Mesenchymal stem cell (in vitro differentiated cells and primary cell): ENCODE data around the gene ZNF593OS.

ENCODE experiments used
- DNase-seq: peaks from one replicate; pipeline ENCODE4 v3.0.0-alpha.2; 2013
- H2AFZ ChIP-seq: one replicate; pipeline ENCODE4 v1.6.1; 2013; ENCODE audit warnings: low read depth, mild to moderate bottlenecking, control low read depth, inconsistent platforms, low read length, moderate library complexity
- H2AK5ac ChIP-seq: 2 replicates; pipeline ENCODE4 v1.6.1; 2013; ENCODE audit warnings: low read length, moderate library complexity, mild to moderate bottlenecking, inconsistent platforms; ENCODE audit not compliant: severe bottlenecking
- H2BK120ac ChIP-seq: one replicate; pipeline ENCODE4 v1.6.1; 2013; ENCODE audit warnings: low read depth, mild to moderate bottlenecking, inconsistent platforms, low read length, moderate library complexity
- H2BK12ac ChIP-seq, 2 experiments: one replicate each; pipeline ENCODE4 v1.6.1; 2013; ENCODE audit warnings: inconsistent platforms in 2 of 2, low read length in 2 of 2, mild to moderate bottlenecking in 2 of 2, moderate library complexity in 2 of 2, control low read depth in 1 of 2
- H2BK15ac ChIP-seq: one replicate; pipeline ENCODE4 v1.6.1; 2013; ENCODE audit warnings: mild to moderate bottlenecking, low read depth, inconsistent platforms; ENCODE audit not compliant: poor library complexity, severe bottlenecking
- H2BK5ac ChIP-seq: 2 replicates; pipeline ENCODE4 v1.6.1; 2013; ENCODE audit warnings: low read depth, mild to moderate bottlenecking, low read length, control low read depth, inconsistent platforms; ENCODE audit not compliant: poor library complexity, severe bottlenecking
- H3K14ac ChIP-seq, 2 experiments: one replicate each; pipeline ENCODE4 v1.6.1; 2013; ENCODE audit warnings: inconsistent platforms in 2 of 2, low read length in 2 of 2, control low read depth in 1 of 2, mild to moderate bottlenecking in 1 of 2, moderate library complexity in 1 of 2
- H3K18ac ChIP-seq, 2 experiments: one replicate each; pipeline ENCODE4 v1.6.1; 2013; ENCODE audit warnings: inconsistent platforms in 2 of 2, low read length in 2 of 2, control low read depth in 1 of 2, low read depth in 1 of 2, mild to moderate bottlenecking in 1 of 2
- H3K23ac ChIP-seq, 2 experiments: one replicate each; pipeline ENCODE4 v1.6.1; 2013; ENCODE audit warnings: inconsistent platforms in 2 of 2, low read length in 2 of 2, mild to moderate bottlenecking in 2 of 2, moderate library complexity in 2 of 2, control low read depth in 1 of 2
- H3K27ac ChIP-seq: 2 replicates; pipeline ENCODE4 v1.5.1; 2013; ENCODE audit warnings: mild to moderate bottlenecking, moderate library complexity, low read length, control low read depth, inconsistent platforms; ENCODE audit not compliant: poor library complexity, severe bottlenecking
- H3K27me3 ChIP-seq, 2 experiments: 2 replicates each; pipeline versions ENCODE4 v1.6.1 to v1.7.0; 2013; ENCODE audit warnings: low read length in 2 of 2, mild to moderate bottlenecking in 2 of 2, moderate library complexity in 2 of 2, control low read depth in 1 of 2, inconsistent platforms in 1 of 2; ENCODE audit not compliant: control insufficient read depth in 1 of 2, insufficient read depth in 1 of 2
- H3K36me3 ChIP-seq, 2 experiments: 2 replicates each; pipeline versions ENCODE4 v1.6.1 to v1.7.0; 2013; ENCODE audit warnings: low read length in 2 of 2, control low read depth in 1 of 2, inconsistent platforms in 1 of 2, low read depth in 1 of 2, mild to moderate bottlenecking in 1 of 2; ENCODE audit not compliant: insufficient read depth in 2 of 2, control insufficient read depth in 1 of 2
- H3K4ac ChIP-seq, 2 experiments: one replicate each; pipeline ENCODE4 v1.6.1; 2013; ENCODE audit warnings: inconsistent platforms in 2 of 2, low read length in 2 of 2, mild to moderate bottlenecking in 2 of 2, moderate library complexity in 2 of 2, control low read depth in 1 of 2, low read depth in 1 of 2
- H3K4me1 ChIP-seq: 2 replicates; pipeline ENCODE4 v1.6.1; 2013; ENCODE audit warnings: low read depth, low read length, control low read depth; ENCODE audit not compliant: control insufficient read depth, insufficient read depth
- H3K4me2 ChIP-seq: 2 replicates; pipeline ENCODE4 v1.6.1; 2013; ENCODE audit warnings: low read length, mild to moderate bottlenecking, inconsistent platforms; ENCODE audit not compliant: poor library complexity, severe bottlenecking
- H3K4me3 ChIP-seq, 2 experiments: 2 replicates each; pipeline versions ENCODE4 v1.5.1 to v1.7.0; 2013; ENCODE audit warnings: low read length in 2 of 2, mild to moderate bottlenecking in 2 of 2, control low read depth in 1 of 2, low read depth in 1 of 2; ENCODE audit not compliant: insufficient read depth in 1 of 2
- H3K79me1 ChIP-seq: replicated peaks from 2 replicates; pipeline ENCODE4 v1.6.1; 2013; ENCODE audit warnings: mild to moderate bottlenecking, control low read depth, low read length, inconsistent platforms; ENCODE audit not compliant: poor library complexity, severe bottlenecking
- H3K9ac ChIP-seq: 2 replicates; pipeline ENCODE4 v1.7.0; 2013; ENCODE audit warnings: mild to moderate bottlenecking, low read length, moderate library complexity
- H3K9me3 ChIP-seq: 2 replicates; pipeline ENCODE4 v1.7.0; 2013; ENCODE audit warnings: mild to moderate bottlenecking, low read length; ENCODE audit not compliant: control insufficient read depth
- H4K8ac ChIP-seq: one replicate; pipeline ENCODE4 v1.6.1; 2013; ENCODE audit warnings: inconsistent platforms, mild to moderate bottlenecking, low read length, moderate library complexity
- H4K91ac ChIP-seq: one replicate; pipeline ENCODE4 v1.6.1; 2013; ENCODE audit warnings: mild to moderate bottlenecking, low read length, inconsistent platforms
- WGBS: methylation state at CpG from one replicate; pipeline ENCODE4 v1.1.7; 2013; ENCODE audit warnings: mixed read lengths; 5-methylcytosine and 5-hydroxymethylcytosine counted together

Gene ZNF593OS

GRCh38 chr1:26132128-26132833 is 39.4 kb downstream of the ZNF593OS start:
- H3K79me1 ChIP-seq, result no peaks in the 10 kb centered on the region
- no peak overlapping the region for H3K9ac ChIP-seq
- no peaks in the 10 kb centered on the region for H3K36me3 ChIP-seq
- WGBS, result 84% methylated on average over 3 of the region's 5 CpGs
- no peak overlapping the region for H2BK15ac ChIP-seq
- peaks cover 0 to 12% of the 10 kb centered on the region in 2 experiments for H3K27me3 ChIP-seq
- H3K4ac ChIP-seq, result no peak overlapping the region
- no peak overlapping the region for H4K8ac ChIP-seq
- no peak overlapping the region for H3K23ac ChIP-seq
- no peaks in the 10 kb centered on the region for H3K4me1 ChIP-seq
- no peak overlapping the region for H3K4me3 ChIP-seq
- no peak overlapping the region for H2BK120ac ChIP-seq
- H2BK12ac ChIP-seq, result no peak overlapping the region
- peak; percentile 17 for DNase-seq
- H3K14ac ChIP-seq, result no peak overlapping the region
- no peaks in the 10 kb centered on the region for H3K9me3 ChIP-seq
- H2BK5ac ChIP-seq, result no peak overlapping the region
- no peak overlapping the region for H3K18ac ChIP-seq
- H3K4me2 ChIP-seq, result no peak overlapping the region
- H2AK5ac ChIP-seq, result no peak overlapping the region
- no peak overlapping the region for H4K91ac ChIP-seq
- H2AFZ ChIP-seq, result no peak overlapping the region
- H3K27ac ChIP-seq, result no peak overlapping the region

GRCh38 chr1:26130695-26131094 is 40.9 kb downstream of the ZNF593OS start:
- Histone ChIP-seq H2BK5ac (no peak overlapping the region), H3K27ac (no peak overlapping the region), H3K23ac (no peak overlapping the region), H3K18ac (no peak overlapping the region), H2BK15ac (no peak overlapping the region), H4K8ac (no peak overlapping the region), H2BK120ac (no peak overlapping the region), H3K4me1 (no peaks in the 10 kb centered on the region), H3K36me3 (no peaks in the 10 kb centered on the region), H3K9ac (no peak overlapping the region), H4K91ac (no peak overlapping the region), H3K79me1 (no peaks in the 10 kb centered on the region), H2BK12ac (no peak overlapping the region), H2AK5ac (no peak overlapping the region), H3K4me2 (no peak overlapping the region), H3K9me3 (no peaks in the 10 kb centered on the region), H3K27me3 (peaks cover 0 to 12% of the 10 kb centered on the region in 2 experiments), H3K4me3 (no peak overlapping the region), H3K4ac (no peak overlapping the region), H3K14ac (no peak overlapping the region), H2AFZ (no peak overlapping the region)
- WGBS, result 62% methylated on average over 1 of the region's 1 CpG
- no peak for DNase-seq

GRCh38 chr1:26129778-26130177 is 41.9 kb downstream of the ZNF593OS start:
- H2AK5ac ChIP-seq, result no peak overlapping the region
- H2BK120ac ChIP-seq, result no peak overlapping the region
- H2BK15ac ChIP-seq, result no peak overlapping the region
- no peaks in the 10 kb centered on the region for H3K9me3 ChIP-seq
- H3K36me3 ChIP-seq, result no peaks in the 10 kb centered on the region
- no peak for DNase-seq
- H2AFZ ChIP-seq, result no peak overlapping the region
- H3K18ac ChIP-seq, result no peak overlapping the region
- H2BK5ac ChIP-seq, result no peak overlapping the region
- no peaks in the 10 kb centered on the region for H3K79me1 ChIP-seq
- peaks cover 0 to 12% of the 10 kb centered on the region in 2 experiments for H3K27me3 ChIP-seq
- H3K23ac ChIP-seq, result no peak overlapping the region
- no peak overlapping the region for H3K4me3 ChIP-seq
- H3K4me1 ChIP-seq, result no peaks in the 10 kb centered on the region
- no peak overlapping the region for H3K9ac ChIP-seq
- H3K14ac ChIP-seq, result no peak overlapping the region
- H2BK12ac ChIP-seq, result no peak overlapping the region
- H4K8ac ChIP-seq, result no peak overlapping the region
- no peak overlapping the region for H3K4me2 ChIP-seq
- H4K91ac ChIP-seq, result no peak overlapping the region
- 96% methylated on average over 2 of the region's 4 CpGs for WGBS
- no peak overlapping the region for H3K27ac ChIP-seq
- H3K4ac ChIP-seq, result no peak overlapping the region

- no peak overlapping the region for H3K27ac ChIP-seq
- H3K9ac ChIP-seq, result no peak overlapping the region
- H4K91ac ChIP-seq, result no peak overlapping the region
- H2BK12ac ChIP-seq, result no peak overlapping the region
- H3K27me3 ChIP-seq, result peaks cover 0 to 12% of the 10 kb centered on the region in 2 experiments
- WGBS, result 71% methylated on average over 10 of the region's 13 CpGs
- no peak overlapping the region for H2AFZ ChIP-seq
- no peak overlapping the region for H3K4ac ChIP-seq
- H3K4me2 ChIP-seq, result no peak overlapping the region
- H3K18ac ChIP-seq, result no peak overlapping the region
- DNase-seq, result no peak
- no peak overlapping the region for H3K23ac ChIP-seq
- H3K4me1 ChIP-seq, result no peaks in the 10 kb centered on the region
- no peaks in the 10 kb centered on the region for H3K9me3 ChIP-seq
- no peak overlapping the region for H2BK5ac ChIP-seq
- no peak overlapping the region for H2BK120ac ChIP-seq
- H3K36me3 ChIP-seq, result no peaks in the 10 kb centered on the region
- no peak overlapping the region for H4K8ac ChIP-seq
- no peaks in the 10 kb centered on the region for H3K79me1 ChIP-seq
- H3K14ac ChIP-seq, result no peak overlapping the region
- H2AK5ac ChIP-seq, result no peak overlapping the region
- H3K4me3 ChIP-seq, result no peak overlapping the region
- H2BK15ac ChIP-seq, result no peak overlapping the region
These were observed 44.1 kb downstream of the ZNF593OS start for GRCh38 chr1:26127235-26128163.
